ENCODE results near the gene SLC15A3. TPM values are rescaled to one million over a fixed set of nuclear protein-coding genes. Genes with fewer than 3 reads are reported as not detected.

Gene SLC15A3
- total RNA-seq, 1 experiment from 2014 or later: 5.5 TPM

DNA sequence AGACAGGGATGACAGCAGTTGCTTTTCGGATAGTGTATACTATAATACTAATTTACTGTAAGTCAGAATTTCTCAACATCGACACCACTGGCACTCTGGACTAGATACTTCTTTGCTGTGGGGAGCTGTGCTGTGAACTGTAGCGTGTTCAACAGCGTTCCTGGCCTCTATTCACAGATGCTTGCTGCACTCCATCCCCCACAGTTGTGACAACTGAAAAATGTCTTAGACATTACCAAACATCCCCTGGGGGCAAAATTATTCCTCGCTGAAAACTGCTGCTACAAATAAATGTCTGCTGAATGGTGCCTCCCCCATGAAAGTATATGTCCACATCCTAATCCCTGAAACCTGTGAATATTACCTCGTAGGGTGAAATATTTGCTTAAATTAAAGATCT lies 7.5 kb upstream of the SLC15A3 start:
- POLR2A ChIA-PET (ENCODE audit: unreplicated experiment): no interaction called here
- no TSS peak for BruUV-seq (replicated peaks)
- no peak overlapping the region for H3K27ac ChIP-seq

GRCh38 chr11:60957188-60957587 lies 5.2 kb upstream of the SLC15A3 start:
- intact Hi-C loops (cut with micrococcal nuclease; ENCODE audit: unreplicated experiment): no loop called here
- H3K27me3 ChIP-seq (ENCODE audit: insufficient read depth, low read depth): peaks cover 10% of the 10 kb centered on the region; the same call in 1 of the 2 replicates
- H2AFZ ChIP-seq: no peak overlapping the region
- no peak overlapping the region for H3K4me2 ChIP-seq
- CTCF ChIA-PET: no interaction called here
- no peaks in the 10 kb centered on the region for H4K20me1 ChIP-seq (ENCODE audit: insufficient read depth)
- POLR2A ChIA-PET (ENCODE audit: unreplicated experiment): no interaction called here
- no peak for DNase-seq
- TF ChIP-seq, protein P1, sequence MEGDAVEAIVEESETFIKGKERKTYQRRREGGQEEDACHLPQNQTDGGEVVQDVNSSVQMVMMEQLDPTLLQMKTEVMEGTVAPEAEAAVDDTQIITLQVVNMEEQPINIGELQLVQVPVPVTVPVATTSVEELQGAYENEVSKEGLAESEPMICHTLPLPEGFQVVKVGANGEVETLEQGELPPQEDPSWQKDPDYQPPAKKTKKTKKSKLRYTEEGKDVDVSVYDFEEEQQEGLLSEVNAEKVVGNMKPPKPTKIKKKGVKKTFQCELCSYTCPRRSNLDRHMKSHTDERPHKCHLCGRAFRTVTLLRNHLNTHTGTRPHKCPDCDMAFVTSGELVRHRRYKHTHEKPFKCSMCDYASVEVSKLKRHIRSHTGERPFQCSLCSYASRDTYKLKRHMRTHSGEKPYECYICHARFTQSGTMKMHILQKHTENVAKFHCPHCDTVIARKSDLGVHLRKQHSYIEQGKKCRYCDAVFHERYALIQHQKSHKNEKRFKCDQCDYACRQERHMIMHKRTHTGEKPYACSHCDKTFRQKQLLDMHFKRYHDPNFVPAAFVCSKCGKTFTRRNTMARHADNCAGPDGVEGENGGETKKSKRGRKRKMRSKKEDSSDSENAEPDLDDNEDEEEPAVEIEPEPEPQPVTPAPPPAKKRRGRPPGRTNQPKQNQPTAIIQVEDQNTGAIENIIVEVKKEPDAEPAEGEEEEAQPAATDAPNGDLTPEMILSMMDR (conservative IDR thresholded peaks at IDR 0.05): no peak
- TF ChIP-seq EZH2 (IDR thresholded peaks at IDR 0.05; ENCODE audit: low read depth): no peak
- no peak overlapping the region for H3K4me3 ChIP-seq
- H3F3A ChIP-seq (ENCODE audit: insufficient read depth, low read depth): no peaks in the 10 kb centered on the region
- H3K4me1 ChIP-seq (replicated peaks; ENCODE audit: insufficient read depth): 0 out of 2 replicates have a peak, but pooled peaks cover 4% of the 10 kb centered on the region
- H3K9me2 ChIP-seq (ENCODE audit: insufficient read depth): no peaks in the 10 kb centered on the region
- BruUV-seq (replicated peaks): no TSS peak
- H3K9me3 ChIP-seq (ENCODE audit: insufficient read depth, low read depth): no peaks in the 10 kb centered on the region
- H3K27ac ChIP-seq: no peak overlapping the region
- no peaks in the 10 kb centered on the region for H3K36me3 ChIP-seq (ENCODE audit: low read depth)
- H3K79me2 ChIP-seq (ENCODE audit: low read depth): no peaks in the 10 kb centered on the region

More for the DNA sequence above, 7.5 kb upstream of the SLC15A3 start:
- Histone ChIP-seq H4K20me1 (ENCODE audit: insufficient read depth) (no peaks in the 10 kb centered on the region), H3K4me1 (replicated peaks; ENCODE audit: insufficient read depth) (0 out of 2 replicates have a peak, but pooled peaks cover 4% of the 10 kb centered on the region), H3F3A (ENCODE audit: insufficient read depth, low read depth) (no peaks in the 10 kb centered on the region), H3K4me2 (no peak overlapping the region), H3K79me2 (ENCODE audit: low read depth) (no peaks in the 10 kb centered on the region), H3K36me3 (ENCODE audit: low read depth) (no peaks in the 10 kb centered on the region), H3K9me3 (ENCODE audit: insufficient read depth, low read depth) (no peaks in the 10 kb centered on the region), H3K9me2 (ENCODE audit: insufficient read depth) (no peaks in the 10 kb centered on the region), H3K27me3 (ENCODE audit: insufficient read depth, low read depth) (peaks cover 10% of the 10 kb centered on the region; the same call in 1 of the 2 replicates), H3K4me3 (no peak overlapping the region), H2AFZ (no peak overlapping the region)
- DNase-seq: no peak
- TF ChIP-seq, protein P1 (conservative IDR thresholded peaks at IDR 0.05): no peak
- TF ChIP-seq EZH2 (IDR thresholded peaks at IDR 0.05; ENCODE audit: low read depth): no peak
- CTCF ChIA-PET: no interaction called here
- intact Hi-C loops (cut with micrococcal nuclease; ENCODE audit: unreplicated experiment): no loop called here

- Histone ChIP-seq H3K27ac (no peak overlapping the region), H3K27me3 (ENCODE audit: insufficient read depth, low read depth) (0 out of 2 replicates have a peak, but pooled peaks cover 2% of the 10 kb centered on the region), H3K79me2 (ENCODE audit: low read depth) (no peaks in the 10 kb centered on the region), H3K4me1 (replicated peaks; ENCODE audit: insufficient read depth) (0 out of 2 replicates have a peak, but pooled peaks cover 4% of the 10 kb centered on the region), H3K4me3 (no peak overlapping the region), H3K9me3 (ENCODE audit: insufficient read depth, low read depth) (no peaks in the 10 kb centered on the region), H4K20me1 (ENCODE audit: insufficient read depth) (no peaks in the 10 kb centered on the region), H3K4me2 (no peak overlapping the region), H3K36me3 (ENCODE audit: low read depth) (no peaks in the 10 kb centered on the region), H2AFZ (no peak overlapping the region), H3K9me2 (ENCODE audit: insufficient read depth) (no peaks in the 10 kb centered on the region), H3F3A (ENCODE audit: insufficient read depth, low read depth) (no peaks in the 10 kb centered on the region)
- ChIA-PET CTCF (no interaction called here), POLR2A (ENCODE audit: unreplicated experiment) (no interaction called here)
- DNase-seq: no peak
- TF ChIP-seq, protein P1 (conservative IDR thresholded peaks at IDR 0.05): no peak
- no peak for TF ChIP-seq EZH2 (IDR thresholded peaks at IDR 0.05; ENCODE audit: low read depth)
- intact Hi-C loops (cut with micrococcal nuclease; ENCODE audit: unreplicated experiment): no loop called here
- no TSS peak for BruUV-seq (replicated peaks)
Observed at GRCh38 chr11:60955571-60955970, 3.6 kb upstream of the SLC15A3 start.

All from PC-9 (cell line).